DND-41 (cell line): Measurements from ENCODE around the gene DCTPP1.

Experiments
- EZH2 ChIP-seq: IDR thresholded peaks from 3 replicates; pipeline ENCODE4 v1.6.1; 2012; ENCODE audit warnings: borderline replicate concordance, low read depth, mild to moderate bottlenecking, moderate library complexity, low read length, inconsistent platforms; ENCODE audit not compliant: severe bottlenecking
- TF ChIP-seq, protein P1 (sequence below): IDR thresholded peaks from 2 replicates; pipeline ENCODE4 v1.5.1; 2012; ENCODE audit warnings: borderline replicate concordance, low read length, moderate library complexity, mild to moderate bottlenecking; ENCODE audit not compliant: poor library complexity, severe bottlenecking; ENCODE audit errors: extremely low read depth

DNA sequence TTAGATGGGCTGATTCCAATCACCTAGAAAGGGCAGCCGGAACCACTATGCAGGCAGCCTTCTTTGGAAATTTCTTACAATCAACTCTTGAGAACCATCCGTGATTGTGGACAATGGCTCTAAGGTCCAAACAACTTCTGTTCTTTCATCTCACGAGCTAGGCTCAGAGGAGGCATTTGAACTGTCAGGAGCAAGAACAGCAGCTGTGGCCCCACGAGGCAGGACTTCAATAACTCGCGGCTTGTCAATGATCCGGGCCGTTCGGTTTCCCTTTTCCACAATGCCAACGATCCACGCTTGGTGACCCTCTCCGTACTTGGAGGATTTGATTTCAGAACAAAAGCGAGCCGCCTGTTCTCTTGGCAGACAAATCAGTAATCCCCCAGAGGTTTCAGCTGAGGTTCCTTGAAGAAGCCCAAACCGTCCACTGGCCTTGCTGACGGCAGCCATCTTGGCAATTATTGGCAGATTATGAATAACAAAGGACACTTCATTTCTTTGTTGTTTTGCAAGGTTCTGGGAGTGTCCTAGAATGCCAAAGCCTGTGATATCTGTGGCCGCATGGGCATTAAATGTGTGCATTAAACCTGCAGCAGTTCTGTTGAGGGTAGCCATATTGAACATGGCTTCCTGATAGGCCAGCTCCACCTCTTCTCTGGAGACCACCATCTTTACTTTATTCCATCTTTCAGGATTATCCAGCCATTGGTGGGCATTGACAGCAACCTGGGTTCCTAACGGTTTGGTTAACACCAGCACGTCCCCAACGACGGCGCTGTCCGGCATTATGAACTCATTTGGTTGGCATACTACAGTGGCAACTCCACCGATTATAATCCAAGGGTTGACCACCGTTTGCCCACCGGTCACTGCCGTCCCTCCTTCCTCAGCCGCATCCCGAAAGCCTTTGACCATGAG is 14.7 kb upstream of the DCTPP1 start:
- TF ChIP-seq, protein P1, sequence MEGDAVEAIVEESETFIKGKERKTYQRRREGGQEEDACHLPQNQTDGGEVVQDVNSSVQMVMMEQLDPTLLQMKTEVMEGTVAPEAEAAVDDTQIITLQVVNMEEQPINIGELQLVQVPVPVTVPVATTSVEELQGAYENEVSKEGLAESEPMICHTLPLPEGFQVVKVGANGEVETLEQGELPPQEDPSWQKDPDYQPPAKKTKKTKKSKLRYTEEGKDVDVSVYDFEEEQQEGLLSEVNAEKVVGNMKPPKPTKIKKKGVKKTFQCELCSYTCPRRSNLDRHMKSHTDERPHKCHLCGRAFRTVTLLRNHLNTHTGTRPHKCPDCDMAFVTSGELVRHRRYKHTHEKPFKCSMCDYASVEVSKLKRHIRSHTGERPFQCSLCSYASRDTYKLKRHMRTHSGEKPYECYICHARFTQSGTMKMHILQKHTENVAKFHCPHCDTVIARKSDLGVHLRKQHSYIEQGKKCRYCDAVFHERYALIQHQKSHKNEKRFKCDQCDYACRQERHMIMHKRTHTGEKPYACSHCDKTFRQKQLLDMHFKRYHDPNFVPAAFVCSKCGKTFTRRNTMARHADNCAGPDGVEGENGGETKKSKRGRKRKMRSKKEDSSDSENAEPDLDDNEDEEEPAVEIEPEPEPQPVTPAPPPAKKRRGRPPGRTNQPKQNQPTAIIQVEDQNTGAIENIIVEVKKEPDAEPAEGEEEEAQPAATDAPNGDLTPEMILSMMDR: no peak
- no peak for TF ChIP-seq EZH2
